Activated CD4-positive, CD25-positive, alpha-beta regulatory T cell treated with anti-CD3 and anti-CD28 coated beads, Interleukin-2, amount 50 U/mL, for 16 hours (primary cell): ENCODE measurements around the gene ARHGEF4.
A peak's percentile ranks its signal among the peaks of the same experiment; 100 is the strongest.

Experiments used
- DNase-seq: peaks from one replicate; pipeline ENCODE4 v3.0.0-alpha.2; 2020; ENCODE audit warnings: low read depth, low spot score

Gene ARHGEF4

GRCh38 chr2:130851624-130852382, 15.1 kb downstream of the ARHGEF4 start:
- DNase-seq: no peak

GRCh38 chr2:130852521-130853115, 15.9 kb downstream of the ARHGEF4 start:
- DNase-seq: no peak

DNA sequence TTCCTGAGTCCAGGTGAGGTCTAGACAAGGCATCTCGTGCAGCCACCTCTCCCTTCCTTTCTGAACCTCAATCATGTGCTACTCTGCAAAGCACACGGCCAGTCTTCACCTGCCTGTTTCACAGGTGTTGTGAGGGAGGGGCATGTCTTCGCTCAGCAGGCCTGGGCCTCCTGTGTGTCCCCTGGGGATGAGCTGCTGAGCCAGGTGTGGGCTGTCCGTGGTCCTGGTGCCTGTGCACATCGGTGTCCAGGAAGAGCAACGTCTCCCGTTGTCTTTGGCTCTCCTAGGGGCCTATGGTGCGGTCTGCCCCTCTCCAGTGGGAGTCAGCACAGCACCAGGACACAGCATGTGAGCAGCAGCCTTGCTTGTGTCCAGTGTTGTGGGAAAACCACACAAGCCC, 16.7 kb downstream of the ARHGEF4 start:
- no peak for DNase-seq

- no peak for DNase-seq
These were observed 17.6 kb downstream of the ARHGEF4 start for GRCh38 chr2:130854301-130854700.

DNA sequence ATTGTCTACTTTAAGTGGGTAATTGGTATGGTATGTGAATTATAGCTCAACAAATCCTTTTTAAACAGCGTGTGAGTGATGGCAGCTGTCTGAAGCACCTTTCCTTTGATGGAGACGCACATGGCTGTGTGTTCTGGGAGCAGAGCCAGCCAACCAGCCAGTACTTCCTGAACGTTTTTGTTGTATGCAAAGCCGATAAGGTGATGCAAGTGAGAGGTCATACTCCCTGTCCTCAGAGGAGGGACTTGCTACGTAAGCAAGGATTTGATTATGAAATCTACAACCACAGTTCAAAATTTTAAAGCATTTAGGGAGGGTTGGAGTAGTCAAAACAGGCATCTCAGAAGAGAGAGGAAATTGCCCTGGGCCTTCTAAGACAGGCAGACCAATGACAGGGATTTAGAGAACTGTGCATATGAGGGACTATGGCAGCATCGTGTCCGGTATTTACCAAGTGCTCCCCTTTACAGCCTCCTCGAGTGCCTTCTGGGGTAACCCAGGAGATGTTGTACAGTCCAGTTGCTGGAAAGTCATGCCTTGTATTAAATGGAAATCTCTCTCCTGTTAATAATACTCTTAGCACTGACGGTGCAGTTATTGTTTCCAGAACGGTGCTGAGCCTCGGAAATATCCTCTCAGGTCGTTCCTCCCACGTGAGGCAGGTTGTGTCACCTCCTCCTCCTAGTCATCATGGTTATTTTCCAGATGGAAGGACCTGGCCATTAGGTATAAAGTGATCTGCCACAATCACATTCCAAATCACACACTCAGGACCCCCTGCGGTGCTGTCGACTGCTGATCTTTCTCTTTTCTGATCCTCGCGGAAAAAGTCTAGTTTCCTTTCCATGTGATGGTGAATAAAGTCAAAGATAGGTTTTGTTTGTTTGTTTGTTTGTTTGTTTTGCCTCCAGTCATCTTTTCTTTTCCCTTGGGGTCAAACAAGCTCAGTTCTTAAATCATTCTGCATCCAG, 28.4 kb downstream of the ARHGEF4 start:
- DNase-seq: no peak

DNA sequence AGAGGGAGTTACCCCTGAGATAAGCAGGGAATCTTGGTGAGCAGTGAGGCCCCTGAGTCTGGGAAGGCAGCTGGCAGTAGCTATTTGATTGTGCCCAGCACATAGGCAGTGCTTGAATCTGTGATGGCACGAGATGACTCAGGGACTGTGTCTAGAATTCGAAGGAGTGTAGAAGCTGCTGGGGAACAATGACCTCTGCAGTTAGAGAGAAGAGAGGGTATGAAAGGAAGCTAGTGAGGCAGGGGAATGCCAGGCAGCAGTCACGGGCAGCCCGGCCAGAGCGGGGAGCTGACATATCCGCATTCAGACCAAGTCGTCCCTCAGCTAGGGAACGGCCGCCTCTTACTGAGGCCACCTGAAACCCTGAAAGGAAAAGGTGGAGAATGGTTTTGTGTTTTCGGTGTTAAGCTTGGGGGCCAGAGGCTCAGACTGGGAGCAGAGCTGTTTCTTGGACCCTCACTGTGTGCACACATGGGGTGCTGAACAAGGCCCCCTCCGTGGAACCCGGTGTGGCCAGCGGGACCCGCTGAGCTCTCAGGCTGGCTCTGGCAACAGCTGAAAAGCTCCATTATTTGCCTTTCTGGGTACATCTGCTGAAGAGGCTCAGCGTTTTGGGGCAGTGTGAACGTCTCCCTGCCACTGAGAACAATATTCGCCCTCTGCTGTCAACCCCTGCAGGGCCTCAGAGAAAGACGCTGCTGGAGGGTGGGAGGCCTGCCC, 32.9 kb downstream of the ARHGEF4 start:
- DNase-seq: no peak

GRCh38 chr2:130870161-130870485, 33.4 kb downstream of the ARHGEF4 start:
- no peak for DNase-seq

GRCh38 chr2:130870779-130871178, 34.1 kb downstream of the ARHGEF4 start:
- DNase-seq: no peak

DNA sequence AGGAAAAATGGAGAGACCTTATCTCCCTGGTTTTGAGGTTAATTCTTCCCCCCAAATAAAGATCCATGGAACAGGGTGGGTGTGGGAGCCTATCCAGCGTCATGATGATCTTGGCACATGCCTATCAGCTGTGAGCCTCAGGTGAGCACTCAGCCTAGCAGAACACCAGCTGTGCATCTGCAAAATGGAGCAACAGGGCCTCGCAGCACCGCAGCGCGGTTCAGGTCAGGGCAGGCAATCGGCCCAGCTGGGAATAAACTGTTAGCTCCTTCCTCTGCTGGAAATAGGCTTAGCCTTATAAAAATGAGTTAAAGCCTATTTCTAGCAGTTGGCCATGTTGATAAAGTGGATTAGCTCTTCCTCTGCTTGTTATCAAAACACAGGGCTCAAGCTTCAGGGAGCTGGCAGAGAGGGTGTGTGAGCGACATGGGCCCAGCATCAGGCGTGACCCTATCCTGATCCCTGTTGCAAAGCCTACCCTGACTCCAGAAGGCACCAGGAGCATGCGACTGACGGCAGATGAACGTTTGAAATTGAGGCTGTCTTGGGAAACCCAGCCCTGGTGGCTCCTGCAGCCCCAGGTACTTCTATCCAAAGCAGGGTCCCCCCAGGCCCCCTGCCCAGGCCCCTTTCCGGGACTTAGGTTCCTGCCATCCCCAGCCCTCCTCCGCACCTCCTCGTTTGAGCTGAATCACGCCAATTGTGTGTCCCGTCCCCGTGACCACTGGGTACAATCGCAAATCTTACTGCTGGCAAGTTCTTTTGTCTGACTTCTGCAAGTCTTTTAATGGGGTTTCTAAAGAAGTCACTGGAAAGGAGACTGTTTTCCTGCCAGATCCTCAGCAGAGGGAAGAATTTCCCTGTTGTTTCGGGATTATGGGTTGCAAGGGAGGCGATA, 35.4 kb downstream of the ARHGEF4 start:
- DNase-seq: no peak

DNA sequence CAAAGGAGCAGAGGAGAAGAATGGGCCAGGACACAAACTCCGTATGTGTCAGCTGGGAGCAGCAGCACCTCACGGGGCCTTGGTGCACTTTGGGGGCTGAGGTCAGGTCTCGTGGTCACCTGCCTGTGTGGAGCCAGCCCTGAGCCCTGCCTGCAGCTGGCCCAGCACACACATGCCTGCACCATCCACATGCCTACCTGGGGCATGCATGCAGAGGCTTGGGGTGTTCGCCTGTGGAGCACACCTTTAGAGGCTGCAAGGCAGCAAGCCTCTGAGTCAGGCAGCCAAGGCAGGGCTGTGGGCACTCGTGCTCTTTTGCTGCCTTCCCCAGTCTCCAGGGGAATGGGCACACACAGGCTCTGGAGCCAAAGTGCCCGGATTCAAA, 36.0 kb downstream of the ARHGEF4 start:
- no peak for DNase-seq

DNA sequence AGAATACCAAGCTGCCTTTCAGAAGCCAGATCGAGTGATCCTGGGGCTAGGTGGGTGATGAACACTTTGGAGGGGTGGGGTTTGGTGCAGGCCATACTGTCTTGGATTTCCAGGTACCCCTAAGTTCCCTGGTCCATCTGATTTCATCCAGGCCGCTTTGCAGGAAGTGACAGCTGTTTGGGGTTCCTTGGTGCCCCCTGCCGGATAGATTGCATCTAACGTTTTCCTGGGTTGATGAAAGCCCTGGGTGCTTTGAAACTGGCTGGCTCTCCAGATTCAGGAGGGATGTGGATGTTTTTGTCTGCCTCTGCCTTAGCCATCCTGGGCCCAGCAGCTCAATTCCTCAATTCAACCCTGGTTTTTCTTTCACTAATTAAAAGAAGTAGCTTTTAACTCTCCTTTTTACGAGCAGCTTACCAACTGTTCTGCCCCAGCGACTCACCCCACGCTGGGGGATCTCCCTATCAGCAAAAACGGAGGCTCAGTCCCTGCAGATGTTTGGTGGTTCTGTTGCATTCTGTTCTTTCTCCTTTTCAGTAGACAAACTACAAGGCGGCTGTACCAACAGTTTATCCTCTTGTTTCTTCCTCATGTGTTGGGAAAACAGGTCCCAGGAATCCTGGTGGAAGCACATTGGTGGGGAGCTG, 37.1 kb downstream of the ARHGEF4 start:
- peak; percentile 53 for DNase-seq

- no peak for DNase-seq
These were observed 37.8 kb downstream of the ARHGEF4 start for GRCh38 chr2:130874512-130874911.

GRCh38 chr2:130875935-130876334, 39.2 kb downstream of the ARHGEF4 start:
- DNase-seq: no peak

GRCh38 chr2:130877258-130877657, 40.5 kb downstream of the ARHGEF4 start:
- DNase-seq: no peak

DNA sequence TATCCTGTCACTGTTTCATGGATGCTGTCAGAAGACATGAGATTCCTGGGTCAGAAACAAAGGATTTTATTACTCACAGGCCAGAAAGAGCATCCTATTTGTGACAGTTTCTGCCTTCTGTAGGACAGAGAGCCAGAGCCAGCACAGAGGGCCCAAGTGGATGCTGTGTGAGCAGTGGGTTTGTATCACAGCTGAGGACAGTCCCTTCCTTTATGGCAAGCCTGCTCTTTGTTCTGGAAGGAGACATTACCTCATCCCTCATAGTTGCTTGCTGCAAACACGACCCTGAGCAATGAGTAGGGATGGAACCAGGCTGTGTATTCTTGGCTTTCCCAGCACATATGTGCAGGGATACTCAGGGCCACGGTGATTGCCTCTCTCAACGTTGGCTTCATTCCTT, 41.6 kb downstream of the ARHGEF4 start:
- DNase-seq: no peak

DNA sequence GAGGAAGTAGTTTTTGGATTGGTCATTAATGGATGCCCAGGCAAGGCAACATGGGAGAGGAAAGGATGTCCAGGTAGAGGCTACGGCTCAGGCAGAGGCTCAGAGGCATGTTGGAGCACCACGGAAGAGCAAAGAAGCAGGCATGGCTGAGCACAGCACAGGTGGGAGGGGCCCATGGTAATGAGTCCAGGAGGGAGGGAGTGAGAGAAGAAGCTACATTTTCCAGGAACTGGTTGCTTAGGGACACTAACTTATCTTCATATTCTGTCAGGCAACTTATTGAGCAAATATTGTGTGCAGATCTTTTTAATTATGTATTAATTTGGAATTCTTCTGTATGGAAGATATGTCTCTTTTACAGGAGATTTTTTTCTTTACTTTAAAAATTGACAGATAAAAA, 42.2 kb downstream of the ARHGEF4 start:
- DNase-seq: no peak

DNA sequence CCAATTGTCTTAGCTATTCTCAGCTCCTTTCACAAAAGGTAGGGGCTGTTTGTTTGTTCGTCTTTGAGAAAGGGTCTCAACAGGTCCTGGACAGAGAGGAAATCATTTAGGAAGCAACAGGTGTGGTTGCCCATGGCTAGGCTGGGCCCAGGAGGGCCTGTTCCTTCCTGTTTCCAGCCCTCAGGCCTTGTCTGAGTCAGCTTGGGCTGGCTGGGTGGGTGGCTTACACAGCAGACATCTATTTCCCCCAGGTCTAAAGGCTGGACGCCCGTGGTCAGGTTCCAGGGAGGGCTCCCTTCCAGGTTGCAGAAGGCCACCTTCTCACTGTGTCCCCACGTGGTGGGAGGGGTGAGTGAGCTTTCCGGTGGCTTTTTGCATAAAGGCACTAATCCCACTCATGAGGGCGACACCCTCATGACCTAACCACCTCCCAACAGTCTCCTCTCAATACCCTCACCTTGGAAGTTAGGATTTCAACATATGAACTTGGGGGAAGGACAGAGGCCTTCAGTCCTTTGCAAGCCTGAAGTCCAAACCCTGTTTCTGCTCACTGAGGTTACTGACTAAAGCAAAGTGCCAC, 45.5 kb downstream of the ARHGEF4 start:
- no peak for DNase-seq

- no peak for DNase-seq
These were observed 46.3 kb downstream of the ARHGEF4 start for GRCh38 chr2:130882991-130883390.

DNA sequence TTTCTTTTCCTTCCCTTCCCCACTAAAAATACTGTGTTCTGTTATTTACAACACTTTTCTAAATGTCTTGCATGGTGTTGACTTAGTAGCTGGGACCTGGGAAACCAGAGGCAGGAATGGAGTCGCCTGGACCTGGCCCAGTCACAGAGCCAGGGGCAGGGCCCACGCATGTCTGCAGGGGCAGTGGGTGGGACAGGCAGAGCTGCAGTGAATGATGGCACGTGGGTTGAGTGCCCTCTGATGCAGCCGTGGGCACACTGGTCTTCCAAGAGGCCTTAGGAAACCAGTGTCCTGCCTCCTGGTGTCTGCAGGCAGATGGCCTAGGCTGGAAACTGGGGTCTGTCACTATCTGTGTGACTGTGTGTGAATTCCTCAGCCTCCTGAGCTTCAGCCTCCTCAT, 46.8 kb downstream of the ARHGEF4 start:
- DNase-seq: no peak

- DNase-seq: no peak
These were observed 47.3 kb downstream of the ARHGEF4 start for GRCh38 chr2:130884013-130884412.
